ENCODE measurements around the gene DNHD1. TPM values are rescaled to one million over a fixed set of nuclear protein-coding genes. Genes with fewer than 3 reads are reported as not detected.
A peak's percentile ranks its signal among the peaks of the same experiment; 100 is the strongest.

DNHD1 gene
- total RNA-seq, 1 donor from 2014 or later: 12.0 TPM

GRCh38 chr11:6488342-6488741 lies 8.7 kb upstream of the DNHD1 start:
- no peak for TF ChIP-seq CTCF (IDR thresholded peaks at IDR 0.05)
- no peak overlapping the region for H3K27ac ChIP-seq
- no peaks in the 10 kb centered on the region for H3K9me3 ChIP-seq
- DNase-seq (no peak), ATAC-seq (no peak)
- H3K27me3 ChIP-seq (ENCODE audit: low read depth): no peaks in the 10 kb centered on the region
- intact Hi-C loops (cut with DNase I): no loop called here
- H3K4me3 ChIP-seq: no peak overlapping the region
- H3K4me1 ChIP-seq: no peaks in the 10 kb centered on the region
- H3K36me3 ChIP-seq: peaks cover 82% of the 10 kb centered on the region

GRCh38 chr11:6488821-6489220 lies 8.3 kb upstream of the DNHD1 start:
- H3K27ac ChIP-seq: no peak overlapping the region
- TF ChIP-seq CTCF (IDR thresholded peaks at IDR 0.05): no peak
- H3K4me3 ChIP-seq: no peak overlapping the region
- no peaks in the 10 kb centered on the region for H3K4me1 ChIP-seq
- no peaks in the 10 kb centered on the region for H3K27me3 ChIP-seq (ENCODE audit: low read depth)
- no peaks in the 10 kb centered on the region for H3K9me3 ChIP-seq
- ATAC-seq: no peak
- DNase-seq: no peak
- intact Hi-C loops (cut with DNase I): no loop called here
- peaks cover 82% of the 10 kb centered on the region for H3K36me3 ChIP-seq

GRCh38 chr11:6489306-6489705 lies 7.8 kb upstream of the DNHD1 start:
- DNase-seq (no peak), ATAC-seq (no peak)
- intact Hi-C loops (cut with DNase I): no loop called here
- Histone ChIP-seq H3K27me3 (ENCODE audit: low read depth) (no peaks in the 10 kb centered on the region), H3K27ac (no peak overlapping the region), H3K9me3 (no peaks in the 10 kb centered on the region), H3K4me3 (no peak overlapping the region), H3K4me1 (no peaks in the 10 kb centered on the region), H3K36me3 (peaks cover 82% of the 10 kb centered on the region)
- no peak for TF ChIP-seq CTCF (IDR thresholded peaks at IDR 0.05)

- no peaks in the 10 kb centered on the region for H3K4me1 ChIP-seq
- no peak overlapping the region for H3K4me3 ChIP-seq
- no peaks in the 10 kb centered on the region for H3K27me3 ChIP-seq (ENCODE audit: low read depth)
- intact Hi-C loops (cut with DNase I): no loop called here
- peaks cover 43% of the 10 kb centered on the region for H3K36me3 ChIP-seq
- H3K27ac ChIP-seq: no peak overlapping the region
- no peak for DNase-seq
- H3K9me3 ChIP-seq: no peaks in the 10 kb centered on the region
- ATAC-seq: peak; percentile 21 to 47
- TF ChIP-seq CTCF (IDR thresholded peaks at IDR 0.05): no peak
Observed at GRCh38 chr11:6498121-6498520, 1.0 kb downstream of the DNHD1 start.

- peak in 1 of 2 donors; percentile 13 for ATAC-seq
- Histone ChIP-seq H3K9me3 (no peaks in the 10 kb centered on the region), H3K27me3 (ENCODE audit: low read depth) (no peaks in the 10 kb centered on the region), H3K4me3 (no peak overlapping the region), H3K4me1 (no peaks in the 10 kb centered on the region), H3K36me3 (peaks cover 43% of the 10 kb centered on the region), H3K27ac (no peak overlapping the region)
- intact Hi-C loops (cut with DNase I): no loop called here
- no peak for TF ChIP-seq CTCF (IDR thresholded peaks at IDR 0.05)
- no peak for DNase-seq
Observed at GRCh38 chr11:6498544-6498943, 1.5 kb downstream of the DNHD1 start.

- Histone ChIP-seq H3K9me3 (no peaks in the 10 kb centered on the region), H3K4me1 (no peaks in the 10 kb centered on the region), H3K4me3 (no peak overlapping the region), H3K27me3 (ENCODE audit: low read depth) (no peaks in the 10 kb centered on the region), H3K27ac (no peak overlapping the region), H3K36me3 (peaks cover 42% of the 10 kb centered on the region)
- no peak for DNase-seq
- ATAC-seq: no peak
- no peak for TF ChIP-seq CTCF (IDR thresholded peaks at IDR 0.05)
- intact Hi-C loops (cut with DNase I): no loop called here
Observed at GRCh38 chr11:6502382-6502781, 5.3 kb downstream of the DNHD1 start.
